ENCODE results near the gene RAD51. TPM values are rescaled to one million over a fixed set of nuclear protein-coding genes. Genes with fewer than 3 reads are reported as not detected.

The RAD51 gene
- polyA plus RNA-seq, 1 donor from 2014 or later: 0.22 TPM

DNA sequence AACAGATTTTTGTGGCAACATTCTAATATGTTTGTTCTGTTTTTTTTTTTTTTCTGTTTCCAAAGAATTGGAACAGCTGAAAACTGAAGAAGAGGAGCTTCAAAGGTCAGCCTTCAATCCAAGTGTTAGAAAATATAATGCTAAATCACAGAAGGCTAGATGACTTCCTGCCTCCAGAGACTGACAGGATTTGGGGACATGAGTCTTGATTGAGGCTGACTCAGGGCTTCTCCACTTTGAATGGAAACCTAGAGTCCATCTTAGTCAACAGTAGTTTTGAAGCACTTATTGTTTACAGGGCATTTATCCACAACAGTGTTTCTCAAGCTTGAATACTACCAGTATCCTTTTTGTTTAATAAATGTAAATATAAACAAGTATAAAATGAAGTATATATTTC lies 44.5 kb upstream of the RAD51 start:
- Histone ChIP-seq H3F3A (ENCODE audit: insufficient read depth, low read length, poor library complexity, severe bottlenecking) (no peaks in the 10 kb centered on the region), H3K4me2 (ENCODE audit: low read length) (no peak overlapping the region), H3K36me3 (ENCODE audit: insufficient read depth, low read length) (no peaks in the 10 kb centered on the region), H2AFZ (ENCODE audit: low read depth, low read length) (no peak overlapping the region), H3K27me3 (ENCODE audit: insufficient read depth, low read depth, low read length) (no peaks in the 10 kb centered on the region), H3K79me2 (replicated peaks; ENCODE audit: insufficient read depth, low read length) (no peaks in the 10 kb centered on the region), H3K9ac (ENCODE audit: low read length) (no peak overlapping the region), H3K9me3 (ENCODE audit: low read length) (no peaks in the 10 kb centered on the region), H3K4me3 (ENCODE audit: low read length) (no peak overlapping the region), H3K9me2 (ENCODE audit: insufficient read depth, low read length) (no peaks in the 10 kb centered on the region), H3K27ac (ENCODE audit: low read length) (no peak overlapping the region), H4K20me1 (ENCODE audit: insufficient read depth) (no peaks in the 10 kb centered on the region)
- TF ChIP-seq EP300 (conservative IDR thresholded peaks at IDR 0.05; ENCODE audit: poor library complexity, severe bottlenecking): no peak
- no peak for TF ChIP-seq POLR2AphosphoS5 (IDR thresholded peaks at IDR 0.05)
- no peak for TF ChIP-seq EZH2 (IDR thresholded peaks at IDR 0.05; ENCODE audit: borderline replicate concordance, insufficient read depth, low read length, poor library complexity, severe bottlenecking)
- TF ChIP-seq, protein P1, sequence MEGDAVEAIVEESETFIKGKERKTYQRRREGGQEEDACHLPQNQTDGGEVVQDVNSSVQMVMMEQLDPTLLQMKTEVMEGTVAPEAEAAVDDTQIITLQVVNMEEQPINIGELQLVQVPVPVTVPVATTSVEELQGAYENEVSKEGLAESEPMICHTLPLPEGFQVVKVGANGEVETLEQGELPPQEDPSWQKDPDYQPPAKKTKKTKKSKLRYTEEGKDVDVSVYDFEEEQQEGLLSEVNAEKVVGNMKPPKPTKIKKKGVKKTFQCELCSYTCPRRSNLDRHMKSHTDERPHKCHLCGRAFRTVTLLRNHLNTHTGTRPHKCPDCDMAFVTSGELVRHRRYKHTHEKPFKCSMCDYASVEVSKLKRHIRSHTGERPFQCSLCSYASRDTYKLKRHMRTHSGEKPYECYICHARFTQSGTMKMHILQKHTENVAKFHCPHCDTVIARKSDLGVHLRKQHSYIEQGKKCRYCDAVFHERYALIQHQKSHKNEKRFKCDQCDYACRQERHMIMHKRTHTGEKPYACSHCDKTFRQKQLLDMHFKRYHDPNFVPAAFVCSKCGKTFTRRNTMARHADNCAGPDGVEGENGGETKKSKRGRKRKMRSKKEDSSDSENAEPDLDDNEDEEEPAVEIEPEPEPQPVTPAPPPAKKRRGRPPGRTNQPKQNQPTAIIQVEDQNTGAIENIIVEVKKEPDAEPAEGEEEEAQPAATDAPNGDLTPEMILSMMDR (IDR thresholded peaks at IDR 0.05; ENCODE audit: poor library complexity, severe bottlenecking): no peak
- TF ChIP-seq TAF1 (IDR thresholded peaks at IDR 0.05; ENCODE audit: low read depth): no peak
- TF ChIP-seq RAD21 (conservative IDR thresholded peaks at IDR 0.05): no peak
- no peak for TF ChIP-seq SMC3 (conservative IDR thresholded peaks at IDR 0.05; ENCODE audit: poor library complexity)
- no peak for TF ChIP-seq MXI1 (conservative IDR thresholded peaks at IDR 0.05; ENCODE audit: poor library complexity, severe bottlenecking)
- TF ChIP-seq, protein P2, sequence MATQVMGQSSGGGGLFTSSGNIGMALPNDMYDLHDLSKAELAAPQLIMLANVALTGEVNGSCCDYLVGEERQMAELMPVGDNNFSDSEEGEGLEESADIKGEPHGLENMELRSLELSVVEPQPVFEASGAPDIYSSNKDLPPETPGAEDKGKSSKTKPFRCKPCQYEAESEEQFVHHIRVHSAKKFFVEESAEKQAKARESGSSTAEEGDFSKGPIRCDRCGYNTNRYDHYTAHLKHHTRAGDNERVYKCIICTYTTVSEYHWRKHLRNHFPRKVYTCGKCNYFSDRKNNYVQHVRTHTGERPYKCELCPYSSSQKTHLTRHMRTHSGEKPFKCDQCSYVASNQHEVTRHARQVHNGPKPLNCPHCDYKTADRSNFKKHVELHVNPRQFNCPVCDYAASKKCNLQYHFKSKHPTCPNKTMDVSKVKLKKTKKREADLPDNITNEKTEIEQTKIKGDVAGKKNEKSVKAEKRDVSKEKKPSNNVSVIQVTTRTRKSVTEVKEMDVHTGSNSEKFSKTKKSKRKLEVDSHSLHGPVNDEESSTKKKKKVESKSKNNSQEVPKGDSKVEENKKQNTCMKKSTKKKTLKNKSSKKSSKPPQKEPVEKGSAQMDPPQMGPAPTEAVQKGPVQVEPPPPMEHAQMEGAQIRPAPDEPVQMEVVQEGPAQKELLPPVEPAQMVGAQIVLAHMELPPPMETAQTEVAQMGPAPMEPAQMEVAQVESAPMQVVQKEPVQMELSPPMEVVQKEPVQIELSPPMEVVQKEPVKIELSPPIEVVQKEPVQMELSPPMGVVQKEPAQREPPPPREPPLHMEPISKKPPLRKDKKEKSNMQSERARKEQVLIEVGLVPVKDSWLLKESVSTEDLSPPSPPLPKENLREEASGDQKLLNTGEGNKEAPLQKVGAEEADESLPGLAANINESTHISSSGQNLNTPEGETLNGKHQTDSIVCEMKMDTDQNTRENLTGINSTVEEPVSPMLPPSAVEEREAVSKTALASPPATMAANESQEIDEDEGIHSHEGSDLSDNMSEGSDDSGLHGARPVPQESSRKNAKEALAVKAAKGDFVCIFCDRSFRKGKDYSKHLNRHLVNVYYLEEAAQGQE (IDR thresholded peaks at IDR 0.05; ENCODE audit: borderline replicate concordance): no peak

DNA sequence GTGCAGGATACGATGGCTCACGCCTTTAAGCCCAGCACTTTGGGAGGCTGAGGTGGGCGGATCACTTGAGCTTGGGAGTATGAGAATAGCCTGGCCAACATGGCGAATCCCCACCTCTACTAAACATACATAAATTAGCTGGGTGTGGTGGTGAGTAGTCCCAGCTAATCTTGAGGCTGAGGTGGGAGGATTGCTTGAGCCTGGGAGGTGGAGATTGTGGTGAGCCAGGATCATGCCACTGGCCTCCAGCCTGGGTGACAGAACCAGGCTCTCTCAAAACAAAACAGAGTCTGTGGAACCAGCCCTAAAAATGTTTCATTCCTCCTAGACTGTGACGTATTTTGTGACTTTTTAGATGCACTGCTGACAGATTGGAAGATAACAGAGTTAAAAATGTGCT lies 34.3 kb upstream of the RAD51 start:
- no peak overlapping the region for H3K4me2 ChIP-seq (ENCODE audit: low read length)
- TF ChIP-seq EZH2 (IDR thresholded peaks at IDR 0.05; ENCODE audit: borderline replicate concordance, insufficient read depth, low read length, poor library complexity, severe bottlenecking) (no peak), SMC3 (conservative IDR thresholded peaks at IDR 0.05; ENCODE audit: poor library complexity) (no peak), TAF1 (IDR thresholded peaks at IDR 0.05; ENCODE audit: low read depth) (no peak), EP300 (conservative IDR thresholded peaks at IDR 0.05; ENCODE audit: poor library complexity, severe bottlenecking) (no peak), POLR2AphosphoS5 (IDR thresholded peaks at IDR 0.05) (no peak), RAD21 (conservative IDR thresholded peaks at IDR 0.05) (no peak), MXI1 (conservative IDR thresholded peaks at IDR 0.05; ENCODE audit: poor library complexity, severe bottlenecking) (no peak)
- TF ChIP-seq, protein P1 (IDR thresholded peaks at IDR 0.05; ENCODE audit: poor library complexity, severe bottlenecking): no peak
- TF ChIP-seq, protein P2 (IDR thresholded peaks at IDR 0.05; ENCODE audit: borderline replicate concordance): no peak
- H4K20me1 ChIP-seq (ENCODE audit: insufficient read depth): no peaks in the 10 kb centered on the region
- no peaks in the 10 kb centered on the region for H3K79me2 ChIP-seq (replicated peaks; ENCODE audit: insufficient read depth, low read length)
- H3K36me3 ChIP-seq (ENCODE audit: insufficient read depth, low read length): no peaks in the 10 kb centered on the region
- no peaks in the 10 kb centered on the region for H3K27me3 ChIP-seq (ENCODE audit: insufficient read depth, low read depth, low read length)
- H2AFZ ChIP-seq (ENCODE audit: low read depth, low read length): no peak overlapping the region
- H3F3A ChIP-seq (ENCODE audit: insufficient read depth, low read length, poor library complexity, severe bottlenecking): no peaks in the 10 kb centered on the region
- H3K9ac ChIP-seq (ENCODE audit: low read length): no peak overlapping the region
- H3K27ac ChIP-seq (ENCODE audit: low read length): no peak overlapping the region
- no peak overlapping the region for H3K4me3 ChIP-seq (ENCODE audit: low read length)
- no peaks in the 10 kb centered on the region for H3K9me2 ChIP-seq (ENCODE audit: insufficient read depth, low read length)
- no peaks in the 10 kb centered on the region for H3K9me3 ChIP-seq (ENCODE audit: low read length)

Data from neural cell (in vitro differentiated cells).